ENCODE results near the gene PTCRA. TPM values are rescaled to one million over a fixed set of nuclear protein-coding genes. Genes with fewer than 3 reads are reported as not detected.

PTCRA gene
- total RNA-seq, 1 experiment from 2014 or later, result not detected

- peak; percentile 78 for ATAC-seq
Measured at GRCh38 chr6:42963855-42964605, 48.2 kb downstream of the PTCRA start.

GRCh38 chr6:42966571-42966970 is 50.7 kb downstream of the PTCRA start:
- Mint-ChIP-seq H3K4me3 (no peak overlapping the region), H3K27me3 (ENCODE audit: low read depth) (peaks cover 4% of the 10 kb centered on the region), H3K27ac (no peak overlapping the region), H3K4me1 (0 out of 2 replicates have a peak, but pooled peaks cover 4% of the 10 kb centered on the region), H3K36me3 (no peaks in the 10 kb centered on the region), H3K9me3 (no peaks in the 10 kb centered on the region)
- no peak for DNase-seq (ENCODE audit: low spot score)
- ATAC-seq, result no peak
- TF ChIP-seq FOXP1 (CRISPR knock-in tag; IDR thresholded peaks at IDR 0.05; ENCODE audit: borderline replicate concordance) (no peak), CREB1 (CRISPR knock-in tag; IDR thresholded peaks at IDR 0.05) (no peak), ZNF512 (CRISPR knock-in tag; IDR thresholded peaks at IDR 0.05; ENCODE audit: borderline replicate concordance) (no peak)
- ChIA-PET CTCF (interaction anchor here (0.7 to 2.6 kb wide), 4 partner anchors 13 to 264 kb away, joined by 3 to 19 read pairs (median 4); partner anchors contain the start of genes KLHDC3, MEA1 and PEX6), POLR2A (interaction anchor here (0.8 to 1.0 kb wide), 2 partner anchors 13 to 55 kb away, joined by 3 read pairs; partner anchors contain the start of gene PEX6)

More at GRCh38 chr6:42963855-42964605, 48.2 kb downstream of the PTCRA start:
- Mint-ChIP-seq H3K27me3 (ENCODE audit: low read depth) (peaks cover 29% of the 10 kb centered on the region), H3K27ac (no peak overlapping the region), H3K4me1 (peaks cover 11% of the 10 kb centered on the region; the same call in 1 of the 2 replicates), H3K9me3 (no peaks in the 10 kb centered on the region), H3K4me3 (no peak overlapping the region), H3K36me3 (no peaks in the 10 kb centered on the region)
- ChIA-PET CTCF (interaction anchor here (0.6 to 2.6 kb wide), 22 partner anchors 11 to 418 kb away, joined by 3 to 19 read pairs (median 5); partner anchors contain the start of genes CNPY3, CUL7, DNPH1 and KLC4), POLR2A (interaction anchor here (0.8 kb wide), 1 partner anchor 20 kb away, joined by 3 read pairs; the partner anchor contains the start of gene PPP2R5D)
- peak; percentile 87 for DNase-seq (ENCODE audit: low spot score)
- no peak for TF ChIP-seq TEAD4 (CRISPR knock-in tag; IDR thresholded peaks at IDR 0.05)
- TF ChIP-seq USF1 (CRISPR knock-in tag; IDR thresholded peaks at IDR 0.05), result no peak
- TF ChIP-seq ATF1 (CRISPR knock-in tag; IDR thresholded peaks at IDR 0.05), result no peak
- no peak for TF ChIP-seq CREM (CRISPR knock-in tag; IDR thresholded peaks at IDR 0.05)
- TF ChIP-seq E2F5 (CRISPR knock-in tag; IDR thresholded peaks at IDR 0.05), result no peak
- TF ChIP-seq MLX (CRISPR knock-in tag; IDR thresholded peaks at IDR 0.05), result no peak
- TF ChIP-seq FOXP1 (CRISPR knock-in tag; IDR thresholded peaks at IDR 0.05; ENCODE audit: borderline replicate concordance), result no peak

- no peaks in the 10 kb centered on the region for H3K36me3 Mint-ChIP-seq
- POLR2A ChIA-PET, result interaction anchor here (0.6 kb wide), 1 partner anchor 8 kb away, joined by 4 read pairs; no protein-coding TSS in a partner anchor
- TF ChIP-seq JAZF1 (CRISPR knock-in tag; IDR thresholded peaks at IDR 0.05) (no peak), NR1H2 (CRISPR knock-in tag; IDR thresholded peaks at IDR 0.05) (no peak), USF1 (CRISPR knock-in tag; IDR thresholded peaks at IDR 0.05) (no peak), RORB (CRISPR knock-in tag; IDR thresholded peaks at IDR 0.05) (no peak), ZNF532 (CRISPR knock-in tag; IDR thresholded peaks at IDR 0.05; ENCODE audit: borderline replicate concordance) (no peak), FOXP1 (CRISPR knock-in tag; IDR thresholded peaks at IDR 0.05; ENCODE audit: borderline replicate concordance) (no peak), HMGA2 (CRISPR knock-in tag; IDR thresholded peaks at IDR 0.05) (no peak), NFYB (CRISPR knock-in tag; conservative IDR thresholded peaks at IDR 0.05; ENCODE audit: low read depth) (no peak), NR3C1 (CRISPR knock-in tag; conservative IDR thresholded peaks at IDR 0.05; ENCODE audit: low read depth) (no peak), ATF3 (CRISPR knock-in tag; conservative IDR thresholded peaks at IDR 0.05) (no peak)
- no peaks in the 10 kb centered on the region for H3K27me3 Mint-ChIP-seq (ENCODE audit: low read depth)
- no peak for ATAC-seq
- CTCF ChIA-PET, result interaction anchor here (0.7 kb wide), 1 partner anchor 264 kb away, joined by 5 read pairs; no protein-coding TSS in a partner anchor
- H3K4me3 Mint-ChIP-seq, result no peak overlapping the region
- H3K9me3 Mint-ChIP-seq, result no peaks in the 10 kb centered on the region
- no peak overlapping the region for H3K27ac Mint-ChIP-seq
- DNase-seq (ENCODE audit: low spot score), result no peak
- H3K4me1 Mint-ChIP-seq, result 0 out of 2 replicates have a peak, but pooled peaks cover 4% of the 10 kb centered on the region
Measured at GRCh38 chr6:42967228-42967627, 51.4 kb downstream of the PTCRA start.

All from WTC11 (cell line).